Activated CD8-positive, alpha-beta T cell treated with anti-CD3 and anti-CD28 coated beads, Interleukin-2, amount 10 ng/mL, durations not matched to agents 7 days and 5 days (primary cell): ENCODE results near the gene NFU1. TPM values are rescaled to one million over a fixed set of nuclear protein-coding genes. Genes with fewer than 3 reads are reported as not detected.

Experiments used
- ATAC-seq: fragments of 150-1000 bp; cut with Tn5 transposase; one replicate; pipeline ENCODE4 v1.10.0; 2021; ENCODE audit warnings: moderate library complexity
- CTCF ChIA-PET: fragments of 350-600 bp; sonication (Branson Sonifier 250); formaldehyde crosslinking; loops from one replicate; lab custom pipeline; 2021; ENCODE audit warnings: antibody characterized with exemption; lab: Charles Lee
- POLR2A ChIA-PET: fragments of 350-600 bp; sonication (Branson Sonifier 250); formaldehyde crosslinking; loops from one replicate; lab custom pipeline; 2021; ENCODE audit warnings: antibody characterized with exemption; lab: Charles Lee
- DNase-seq: peaks from one replicate; pipeline ENCODE4 v3.0.0-alpha.2; 2020
- H3K27ac Mint-ChIP-seq: one replicate; pipeline ENCODE4 v1.8.0; 2021; ENCODE audit warnings: mild to moderate bottlenecking, mixed read lengths
- H3K27me3 Mint-ChIP-seq: one replicate; pipeline ENCODE4 v1.8.0; 2021; ENCODE audit warnings: low read depth, mixed read lengths
- H3K36me3 Mint-ChIP-seq: one replicate; pipeline ENCODE4 v1.8.0; 2021; ENCODE audit warnings: low read depth, mixed read lengths
- H3K4me1 Mint-ChIP-seq: one replicate; pipeline ENCODE4 v1.8.0; 2021; ENCODE audit warnings: low read depth, mixed read lengths
- H3K4me3 Mint-ChIP-seq: one replicate; pipeline ENCODE4 v1.8.0; 2021; ENCODE audit warnings: mild to moderate bottlenecking, mixed read lengths
- H3K9me3 Mint-ChIP-seq: one replicate; pipeline ENCODE4 v1.8.0; 2022; ENCODE audit warnings: mixed read lengths; ENCODE audit not compliant: insufficient read depth
- total RNA-seq, 2 experiments: library from RNA; stranded (reverse); gene quantifications; one replicate each; pipeline ENCODE4 v1.2.3, GENCODE V29; 2021

Gene NFU1
- total RNA-seq = 10 to 100 TPM; 27.8 to 30.4 TPM

DNA sequence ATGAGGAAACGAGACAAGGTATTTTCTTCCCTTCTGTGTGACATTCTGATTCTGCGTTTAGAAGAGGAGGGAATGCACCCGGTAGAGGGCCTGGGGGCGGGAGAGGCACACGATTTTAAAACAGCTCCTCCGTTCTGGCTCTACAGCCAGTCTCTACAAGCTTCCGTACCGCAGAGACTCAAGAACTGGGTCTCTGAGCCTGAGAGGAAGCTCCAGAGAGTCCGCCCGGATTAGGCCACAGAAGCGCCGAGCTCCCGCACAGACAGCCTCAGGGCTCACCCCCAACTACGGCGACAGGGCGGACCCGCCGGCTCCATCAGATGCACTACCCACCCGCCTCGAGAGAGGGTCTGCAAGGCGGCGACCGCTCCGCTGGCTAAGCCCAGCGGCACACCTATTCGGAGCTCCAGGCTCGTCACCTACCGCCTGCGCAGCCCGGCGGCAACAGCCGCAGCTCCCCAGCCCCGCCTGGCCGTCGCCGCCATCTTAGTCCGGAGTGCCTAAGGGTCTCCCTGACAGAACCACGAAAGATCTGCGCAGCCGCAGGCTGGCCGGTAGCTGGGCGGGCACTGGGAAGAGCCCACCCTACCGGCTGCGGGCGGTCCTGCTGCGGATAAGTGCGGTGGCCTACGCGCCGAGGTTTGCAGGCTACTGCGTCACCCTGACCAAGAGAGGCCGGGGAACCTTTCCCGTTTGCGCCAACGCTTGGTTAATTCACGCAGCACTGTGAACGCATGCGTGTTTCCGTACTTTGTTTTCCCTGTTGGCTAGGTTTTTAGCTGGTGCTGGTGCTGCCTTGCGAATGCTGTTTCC is at the start of gene NFU1:
TSS of gene NFU1 (minus strand) at position 498 of the 813 bp plus-strand sequence. CDS start at position 485, 13 bp downstream.
- POLR2A ChIA-PET = interaction anchor here (0.5 to 2.0 kb wide), 20 partner anchors 14 to 1122 kb away, joined by 3 to 11 read pairs (median 4); partner anchors contain the start of genes GFPT1 and SNRPG
- Mint-ChIP-seq H3K4me3 (peak within 1 kb of the TSS; percentile 96), H3K4me1 (peaks cover 36% of the 10 kb centered on the region)

DNA sequence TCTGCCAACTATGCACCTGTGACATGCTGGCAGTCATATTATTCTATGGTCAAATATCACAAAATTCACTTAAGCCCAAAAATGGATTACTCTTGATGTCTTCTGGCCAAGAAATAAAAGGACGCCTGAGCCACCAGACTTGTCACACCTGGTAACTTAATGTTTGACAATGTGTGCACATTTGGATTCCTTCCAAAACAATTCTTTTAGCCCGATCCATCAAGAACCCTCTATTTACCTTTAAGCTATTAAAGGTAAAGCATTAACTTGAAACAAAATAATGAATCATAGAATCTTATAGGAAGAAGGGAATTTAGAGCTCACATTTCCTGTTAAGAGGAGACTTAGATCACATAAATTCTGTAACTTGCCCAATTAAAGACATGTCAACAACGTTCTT is 46.5 kb upstream of the NFU1 start:
- ChIA-PET CTCF (interaction anchor here (0.7 to 1.0 kb wide), 2 partner anchors 46 to 1678 kb away, joined by 3 to 4 read pairs; partner anchors contain the start of gene NFU1), POLR2A (no interaction called here)
- ATAC-seq (no peak), DNase-seq (no peak)
- Mint-ChIP-seq H3K27ac (no peak overlapping the region), H3K27me3 (no peaks in the 10 kb centered on the region), H3K4me3 (no peak overlapping the region), H3K9me3 (no peaks in the 10 kb centered on the region), H3K4me1 (peaks cover 6% of the 10 kb centered on the region), H3K36me3 (peaks cover 44% of the 10 kb centered on the region)

More for the DNA sequence above, at the start of gene NFU1:
- H3K9me3 Mint-ChIP-seq = peaks cover 10% of the 10 kb centered on the region
- peaks cover 19% of the 10 kb centered on the region for H3K36me3 Mint-ChIP-seq
- ATAC-seq (peak; percentile 92), DNase-seq (peak; percentile 91)
- no peaks in the 10 kb centered on the region for H3K27me3 Mint-ChIP-seq
- peak within 1 kb of the TSS; percentile 97 for H3K27ac Mint-ChIP-seq
- CTCF ChIA-PET = interaction anchor here (0.7 to 3.0 kb wide), 35 partner anchors 8 to 1548 kb away, joined by 3 to 21 read pairs (median 4); partner anchors contain the start of genes AAK1, ANXA4 and GFPT1

DNA sequence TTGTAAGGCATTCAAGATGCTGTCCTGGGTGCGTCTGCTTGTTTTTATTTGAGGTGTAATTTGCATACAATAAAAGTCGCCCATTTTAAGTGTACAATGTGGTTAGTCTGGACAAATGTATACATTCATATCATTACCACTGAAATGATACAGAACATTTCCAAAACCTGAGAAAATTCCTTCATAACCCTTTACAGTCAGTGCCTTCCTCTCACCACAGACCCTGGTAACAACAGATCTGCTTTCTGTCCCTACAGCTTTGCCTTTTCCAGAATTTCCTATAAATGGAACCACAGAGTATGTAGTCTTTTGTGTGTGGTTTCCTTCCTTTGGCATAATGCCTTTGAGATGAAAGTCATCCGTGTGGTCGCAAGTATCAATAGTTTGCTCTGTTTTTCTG is 45.8 kb upstream of the NFU1 start:
- Mint-ChIP-seq H3K4me1 (peaks cover 7% of the 10 kb centered on the region), H3K36me3 (peaks cover 41% of the 10 kb centered on the region), H3K9me3 (no peaks in the 10 kb centered on the region), H3K4me3 (no peak overlapping the region), H3K27me3 (no peaks in the 10 kb centered on the region), H3K27ac (no peak overlapping the region)
- ChIA-PET CTCF (no interaction called here), POLR2A (no interaction called here)
- no peak for DNase-seq
- no peak for ATAC-seq

DNA sequence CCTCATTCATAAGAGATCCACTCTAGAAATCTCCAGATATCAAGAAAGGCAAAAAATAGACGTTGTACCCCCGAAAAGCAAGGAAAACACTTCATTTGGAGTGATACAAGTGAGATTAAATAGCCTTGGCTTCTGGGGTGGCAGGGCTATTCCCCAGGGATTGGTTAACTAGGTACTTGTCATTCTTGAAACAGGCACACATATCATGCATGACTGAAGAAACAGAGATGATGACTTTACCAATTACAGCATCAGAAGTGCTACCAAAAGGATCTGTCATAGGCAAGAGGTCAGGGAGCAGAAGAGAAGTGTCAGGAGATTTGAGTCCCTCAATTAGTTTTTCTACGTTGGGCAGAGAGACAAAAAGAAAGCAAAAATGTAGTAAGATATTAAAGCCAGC is 45.2 kb upstream of the NFU1 start:
- ChIA-PET CTCF (no interaction called here), POLR2A (no interaction called here)
- no peaks in the 10 kb centered on the region for H3K27me3 Mint-ChIP-seq
- no peak overlapping the region for H3K4me3 Mint-ChIP-seq
- H3K4me1 Mint-ChIP-seq = peaks cover 12% of the 10 kb centered on the region
- ATAC-seq (no peak), DNase-seq (no peak)
- no peaks in the 10 kb centered on the region for H3K9me3 Mint-ChIP-seq
- H3K36me3 Mint-ChIP-seq = peaks cover 43% of the 10 kb centered on the region
- no peak overlapping the region for H3K27ac Mint-ChIP-seq

DNA sequence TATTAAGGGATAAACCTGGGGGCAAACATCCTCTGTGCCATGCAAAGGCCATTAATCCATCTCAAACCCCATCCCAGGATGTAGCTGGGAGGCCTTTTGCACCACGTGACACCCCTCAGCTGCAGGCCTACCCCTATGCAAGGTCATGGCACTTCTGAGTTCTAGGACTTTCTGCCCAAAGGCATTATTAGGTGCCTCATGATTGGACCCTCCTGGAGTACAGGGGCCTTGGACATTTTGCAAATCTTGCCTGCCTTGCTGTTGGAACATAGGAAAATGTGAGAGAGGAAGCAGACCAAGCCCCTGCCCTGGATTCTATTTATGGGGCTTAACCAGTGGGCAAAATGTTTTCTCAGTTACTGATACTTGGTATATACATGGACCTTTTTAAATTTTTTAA is 44.2 kb upstream of the NFU1 start:
- no peaks in the 10 kb centered on the region for H3K27me3 Mint-ChIP-seq
- peaks cover 22% of the 10 kb centered on the region for H3K4me1 Mint-ChIP-seq
- H3K36me3 Mint-ChIP-seq = peaks cover 39% of the 10 kb centered on the region
- no peak overlapping the region for H3K4me3 Mint-ChIP-seq
- POLR2A ChIA-PET = no interaction called here
- CTCF ChIA-PET = no interaction called here
- ATAC-seq (no peak), DNase-seq (no peak)
- no peak overlapping the region for H3K27ac Mint-ChIP-seq
- H3K9me3 Mint-ChIP-seq = no peaks in the 10 kb centered on the region

- DNase-seq = no peak
- Mint-ChIP-seq H3K4me3 (no peak overlapping the region), H3K27ac (no peak overlapping the region), H3K4me1 (peaks cover 32% of the 10 kb centered on the region), H3K27me3 (no peaks in the 10 kb centered on the region), H3K36me3 (peaks cover 34% of the 10 kb centered on the region), H3K9me3 (no peaks in the 10 kb centered on the region)
- CTCF ChIA-PET = interaction anchor here (1.0 to 1.3 kb wide), 4 partner anchors 23 to 91 kb away, joined by 3 to 4 read pairs (median 4); no protein-coding TSS in a partner anchor
- POLR2A ChIA-PET = interaction anchor here (1.0 kb wide), 1 partner anchor 40 kb away, joined by 3 read pairs; the partner anchor contains the start of gene NFU1
- ATAC-seq = no peak
These were observed 40.4 kb upstream of the NFU1 start for GRCh38 chr2:69477627-69478026.

DNA sequence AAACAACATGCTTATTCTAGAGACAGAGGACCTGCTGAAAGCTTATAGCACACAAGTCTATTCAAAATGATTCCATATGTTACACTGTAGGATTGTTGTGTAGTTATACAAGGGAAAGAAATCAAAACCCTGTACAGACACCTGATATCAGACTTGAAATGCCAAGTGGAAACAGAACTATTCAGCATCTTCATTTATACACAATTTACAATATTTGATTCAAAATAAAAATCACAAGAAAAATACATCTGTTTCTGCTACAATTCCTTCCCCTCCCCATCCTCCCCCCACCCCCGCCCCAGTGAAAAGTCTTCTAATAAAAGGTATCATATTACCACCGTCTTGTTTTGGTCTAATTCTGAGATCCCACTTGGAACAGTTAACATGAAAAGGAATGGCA is 37.5 kb upstream of the NFU1 start:
- H3K36me3 Mint-ChIP-seq = peaks cover 33% of the 10 kb centered on the region
- H3K4me3 Mint-ChIP-seq = no peak overlapping the region
- no peak for ATAC-seq
- no peaks in the 10 kb centered on the region for H3K9me3 Mint-ChIP-seq
- H3K27me3 Mint-ChIP-seq = no peaks in the 10 kb centered on the region
- H3K27ac Mint-ChIP-seq = no peak overlapping the region
- DNase-seq = no peak
- H3K4me1 Mint-ChIP-seq = peaks cover 32% of the 10 kb centered on the region
- ChIA-PET CTCF (interaction anchor here (0.8 to 1.3 kb wide), 2 partner anchors 38 to 39 kb away, joined by 3 read pairs; no protein-coding TSS in a partner anchor), POLR2A (no interaction called here)

DNA sequence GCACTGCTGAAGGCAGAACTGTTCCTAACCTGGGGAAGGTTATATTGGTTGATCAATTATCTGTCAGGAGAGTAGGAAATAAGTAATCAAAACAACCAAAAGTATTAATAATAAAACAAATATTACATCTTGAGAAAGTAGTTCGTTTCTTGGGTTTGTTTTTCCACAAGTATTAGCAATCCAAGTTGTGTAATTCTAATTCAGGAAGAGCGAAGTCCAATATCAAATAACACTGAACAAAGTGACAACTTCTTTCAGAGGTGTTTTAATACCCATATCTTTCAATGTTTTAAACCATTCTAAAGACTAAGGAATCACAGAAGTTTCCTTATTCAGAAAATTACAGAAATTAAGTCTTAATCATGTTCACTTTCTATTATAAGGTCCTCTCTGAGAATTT is 34.6 kb upstream of the NFU1 start:
- Mint-ChIP-seq H3K4me3 (no peak overlapping the region), H3K36me3 (peaks cover 30% of the 10 kb centered on the region), H3K27ac (no peak overlapping the region), H3K27me3 (no peaks in the 10 kb centered on the region), H3K4me1 (peaks cover 22% of the 10 kb centered on the region), H3K9me3 (no peaks in the 10 kb centered on the region)
- DNase-seq (no peak), ATAC-seq (no peak)
- ChIA-PET POLR2A (no interaction called here), CTCF (no interaction called here)

- no peaks in the 10 kb centered on the region for H3K9me3 Mint-ChIP-seq
- H3K27ac Mint-ChIP-seq = no peak overlapping the region
- DNase-seq (no peak), ATAC-seq (no peak)
- H3K4me3 Mint-ChIP-seq = no peak overlapping the region
- H3K27me3 Mint-ChIP-seq = no peaks in the 10 kb centered on the region
- H3K4me1 Mint-ChIP-seq = peaks cover 13% of the 10 kb centered on the region
- POLR2A ChIA-PET = no interaction called here
- CTCF ChIA-PET = no interaction called here
- peaks cover 32% of the 10 kb centered on the region for H3K36me3 Mint-ChIP-seq
These were observed 33.7 kb upstream of the NFU1 start for GRCh38 chr2:69470911-69471310.

- DNase-seq (no peak), ATAC-seq (no peak)
- Mint-ChIP-seq H3K4me3 (no peak overlapping the region), H3K27me3 (no peaks in the 10 kb centered on the region), H3K9me3 (no peaks in the 10 kb centered on the region), H3K27ac (no peak overlapping the region), H3K4me1 (peaks cover 3% of the 10 kb centered on the region), H3K36me3 (peaks cover 33% of the 10 kb centered on the region)
- ChIA-PET POLR2A (no interaction called here), CTCF (interaction anchor here (1.1 kb wide), 1 partner anchor 95 kb away, joined by 3 read pairs; no protein-coding TSS in a partner anchor)
These were observed 32.5 kb upstream of the NFU1 start for GRCh38 chr2:69469784-69470183.

GRCh38 chr2:69469375-69469774 is 32.1 kb upstream of the NFU1 start:
- Mint-ChIP-seq H3K4me3 (no peak overlapping the region), H3K27me3 (no peaks in the 10 kb centered on the region), H3K9me3 (no peaks in the 10 kb centered on the region), H3K36me3 (peaks cover 37% of the 10 kb centered on the region), H3K27ac (no peak overlapping the region), H3K4me1 (peaks cover 3% of the 10 kb centered on the region)
- ChIA-PET POLR2A (no interaction called here), CTCF (interaction anchor here (1.1 kb wide), 1 partner anchor 96 kb away, joined by 3 read pairs; no protein-coding TSS in a partner anchor)
- DNase-seq = no peak
- ATAC-seq = no peak

GRCh38 chr2:69466728-69467127 is 29.5 kb upstream of the NFU1 start:
- no peak for ATAC-seq
- ChIA-PET CTCF (no interaction called here), POLR2A (interaction anchor here (0.6 kb wide), 1 partner anchor 835 kb away, joined by 3 read pairs; no protein-coding TSS in a partner anchor)
- H3K27me3 Mint-ChIP-seq = no peaks in the 10 kb centered on the region
- peaks cover 3% of the 10 kb centered on the region for H3K4me1 Mint-ChIP-seq
- H3K4me3 Mint-ChIP-seq = no peak overlapping the region
- DNase-seq = no peak
- H3K27ac Mint-ChIP-seq = no peak overlapping the region
- H3K9me3 Mint-ChIP-seq = no peaks in the 10 kb centered on the region
- H3K36me3 Mint-ChIP-seq = peaks cover 51% of the 10 kb centered on the region
